VCaP (cell line): ENCODE results near the gene HELZ.
"Not testable (repeated sequence)": the region's sequence is repeated elsewhere in the genome, so short reads cannot be mapped to it uniquely, and the experiment has no call there.

Experiments used
- H3K27ac ChIP-seq: fragments of 450-650 bp; 2 replicates; pipeline ENCODE4 v1.5.1; 2017
- CTCF ChIP-seq: fragments of 450-650 bp; conservative IDR thresholded peaks from 2 replicates; pipeline ENCODE4 v1.5.1; 2017; ENCODE audit warnings: mild to moderate bottlenecking, moderate library complexity

HELZ gene

DNA sequence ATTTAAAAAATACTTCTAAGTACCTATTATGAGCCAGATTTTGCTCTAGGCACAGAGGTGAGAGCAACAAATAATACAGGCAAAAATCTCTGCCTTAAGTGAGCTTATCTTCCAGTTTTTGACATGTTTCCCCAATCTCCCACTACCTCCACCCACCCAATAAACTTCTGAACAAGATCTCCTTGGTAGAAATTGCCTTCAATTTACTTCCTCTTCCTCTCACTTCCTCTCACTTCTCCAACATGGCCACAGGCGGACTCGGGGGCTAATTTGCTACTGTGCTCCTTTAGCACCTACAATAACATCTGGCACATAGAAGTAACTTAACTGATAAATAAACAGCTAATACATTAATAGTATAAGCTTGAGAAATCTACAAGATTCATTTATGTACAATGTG, 118.0 kb downstream of the HELZ start:
- TF ChIP-seq CTCF: no peak
- no peak overlapping the region for H3K27ac ChIP-seq

- not testable (repeated sequence) for H3K27ac ChIP-seq
Measured at GRCh38 chr17:67126543-67126942, 118.5 kb downstream of the HELZ start.

DNA sequence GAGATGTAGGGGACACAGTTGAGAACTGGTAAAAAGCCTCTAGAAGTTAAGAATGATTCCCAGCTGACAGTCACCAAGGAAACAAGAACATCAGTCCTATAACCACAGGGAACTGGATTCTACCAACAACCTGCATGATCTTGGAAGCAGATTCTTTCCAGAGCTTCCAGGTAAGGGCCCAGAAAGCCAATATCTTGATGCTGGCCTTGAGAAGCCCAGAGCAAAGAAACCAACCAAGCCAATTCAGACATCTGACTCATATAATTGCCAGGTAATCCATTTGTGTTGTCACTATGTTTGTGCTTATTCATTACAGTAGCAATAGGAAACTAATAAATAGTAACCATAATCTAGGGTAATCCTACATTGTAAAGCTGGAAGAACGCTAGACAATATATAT, 119.1 kb downstream of the HELZ start:
- no peak overlapping the region for H3K27ac ChIP-seq
- TF ChIP-seq CTCF: no peak

- no peak for TF ChIP-seq CTCF
- no peak overlapping the region for H3K27ac ChIP-seq
Measured at GRCh38 chr17:67125417-67125816, 119.6 kb downstream of the HELZ start.

GRCh38 chr17:67124450-67125148, 120.4 kb downstream of the HELZ start:
- no peak for TF ChIP-seq CTCF
- H3K27ac ChIP-seq: no peak overlapping the region

DNA sequence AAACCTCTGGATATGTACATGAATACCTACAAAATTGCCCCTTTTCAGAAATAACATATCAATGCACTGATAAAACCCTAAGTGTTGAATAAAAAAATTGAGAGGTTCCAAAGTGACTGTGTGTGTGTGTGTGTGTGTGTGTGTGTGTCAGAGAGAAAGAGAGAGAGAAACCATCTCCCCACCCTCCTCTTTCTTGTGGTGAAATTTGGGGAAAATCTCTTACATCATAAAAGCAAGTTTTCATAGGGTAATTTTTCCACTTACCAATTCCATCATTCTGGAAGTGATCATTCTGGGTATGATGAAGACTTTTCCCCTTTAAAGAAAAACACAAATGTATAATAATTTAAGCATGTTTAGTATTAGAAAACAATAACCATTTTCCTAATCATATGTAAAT, 121.3 kb downstream of the HELZ start:
- H3K27ac ChIP-seq: no peak overlapping the region

DNA sequence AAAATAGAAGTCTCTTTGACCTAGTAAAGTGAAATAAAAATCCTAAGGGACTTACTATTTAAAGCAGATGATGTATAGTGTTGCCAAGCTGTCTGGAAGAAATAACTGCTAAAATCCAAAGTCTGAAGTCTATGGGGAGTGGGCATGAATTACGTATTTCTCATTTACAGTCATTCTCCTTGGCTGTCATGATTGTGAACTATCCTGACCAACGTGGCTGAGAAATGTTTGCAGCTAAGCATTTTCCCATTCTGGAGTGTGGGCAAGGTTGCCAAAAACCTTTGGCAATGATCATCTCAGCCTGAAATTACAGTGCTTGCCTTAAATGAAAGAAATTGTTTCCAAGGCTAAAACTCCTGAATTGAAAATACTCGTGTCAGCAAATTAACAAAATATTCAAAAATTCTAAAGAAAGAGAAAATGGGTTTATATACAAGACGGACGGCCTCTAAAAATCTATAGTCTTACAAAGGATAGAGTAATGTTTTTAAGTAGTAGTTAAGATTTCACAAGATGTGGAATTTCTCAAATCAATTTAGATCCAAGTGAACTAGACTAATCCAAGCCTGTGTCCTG, 123.6 kb downstream of the HELZ start:
- no peak for TF ChIP-seq CTCF
- H3K27ac ChIP-seq: no peak overlapping the region

More for the DNA sequence above, 121.3 kb downstream of the HELZ start:
- TF ChIP-seq CTCF: no peak

- H3K27ac ChIP-seq: no peak overlapping the region
- TF ChIP-seq CTCF: no peak
Measured at GRCh38 chr17:67119102-67119501, 125.9 kb downstream of the HELZ start.
